Adrenal gland (tissue), 5 donors: ENCODE data around the gene PIGS.

Experiments used
- CTCF ChIP-seq, 6 experiments: fragments of 450-650 bp in 4 of 6; fragments of 200-600 bp in 2 of 6; sonication (generic) in 1 of 6; IDR thresholded peaks; 1 replicate in 5 of 6; 2 replicates in 1 of 6; pipeline versions ENCODE4 v1.5.1 to v1.8.0; 2016 to 2021; ENCODE audit warnings: antibody characterized with exemption in 6 of 6, mild to moderate bottlenecking in 2 of 6, moderate library complexity in 1 of 6
- POLR2A ChIP-seq, 2 donors: fragments of 450-650 bp; IDR thresholded peaks; one replicate each; pipeline ENCODE4 v1.6.1; 2017; ENCODE audit warnings: antibody characterized with exemption in 2 of 2, mild to moderate bottlenecking in 2 of 2, moderate library complexity in 1 of 2
- donor health status: DM: no; HTN: no; CAD: no.

- TF ChIP-seq POLR2A (IDR thresholded peaks at IDR 0.05) (no peak), CTCF (IDR thresholded peaks at IDR 0.05) (no peak)
Measured at GRCh38 chr17:28521311-28522085, 49.8 kb downstream of the PIGS start.
